Measurements from ENCODE around the gene TRAPPC3L.

- no peak for TF ChIP-seq ARID2 (IDR thresholded peaks at IDR 0.05)
- TF ChIP-seq ATF2 (CRISPR knock-in tag; IDR thresholded peaks at IDR 0.05) = no peak
- no peak for TF ChIP-seq PHF8 (IDR thresholded peaks at IDR 0.05; ENCODE audit: borderline replicate concordance, low read length)
- TF ChIP-seq E2F5 (CRISPR knock-in tag; IDR thresholded peaks at IDR 0.05) = no peak
- TF ChIP-seq ZBTB8A (IDR thresholded peaks at IDR 0.05; ENCODE audit: partially characterized antibody) = no peak
- TF ChIP-seq JUNB (CRISPR knock-in tag; conservative IDR thresholded peaks at IDR 0.05) = no peak
- TF ChIP-seq HMBOX1 (IDR thresholded peaks at IDR 0.05) = 0 out of 2 replicates have a peak, but pooled peaks have one; percentile 18
- no peak for TF ChIP-seq ZNF253 (CRISPR knock-in tag; conservative IDR thresholded peaks at IDR 0.05)
- TF ChIP-seq BRCA1 (IDR thresholded peaks at IDR 0.05) = no peak
- TF ChIP-seq BRCA1 (CRISPR knock-in tag; IDR thresholded peaks at IDR 0.05) = no peak
- TF ChIP-seq ZNF785 (CRISPR knock-in tag; IDR thresholded peaks at IDR 0.05) = no peak
- TF ChIP-seq SREBF2 (CRISPR knock-in tag; IDR thresholded peaks at IDR 0.05) = no peak
- TF ChIP-seq EZH2 (IDR thresholded peaks at IDR 0.05; ENCODE audit: borderline replicate concordance, low read depth, low read length) = no peak
- peak; percentile 76 to 88 (median 84) for TF ChIP-seq CTCF (IDR thresholded peaks at IDR 0.05 in 2 of 3, conservative IDR thresholded peaks at IDR 0.05 in 1 of 3; ENCODE audit: insufficient read depth in 2 of 3, low read depth in 1 of 3, low read length in 3 of 3)
- TF ChIP-seq POLR2AphosphoS2 (IDR thresholded peaks at IDR 0.05; ENCODE audit: low read length) = no peak
Observed at GRCh38 chr6:116561377-116562018, 16.0 kb upstream of the TRAPPC3L start.
